Measurements from ENCODE around the gene SRPK3.
"Not testable (repeated sequence)": the region's sequence is repeated elsewhere in the genome, so short reads cannot be mapped to it uniquely, and the experiment has no call there.

SRPK3 gene, protein sequence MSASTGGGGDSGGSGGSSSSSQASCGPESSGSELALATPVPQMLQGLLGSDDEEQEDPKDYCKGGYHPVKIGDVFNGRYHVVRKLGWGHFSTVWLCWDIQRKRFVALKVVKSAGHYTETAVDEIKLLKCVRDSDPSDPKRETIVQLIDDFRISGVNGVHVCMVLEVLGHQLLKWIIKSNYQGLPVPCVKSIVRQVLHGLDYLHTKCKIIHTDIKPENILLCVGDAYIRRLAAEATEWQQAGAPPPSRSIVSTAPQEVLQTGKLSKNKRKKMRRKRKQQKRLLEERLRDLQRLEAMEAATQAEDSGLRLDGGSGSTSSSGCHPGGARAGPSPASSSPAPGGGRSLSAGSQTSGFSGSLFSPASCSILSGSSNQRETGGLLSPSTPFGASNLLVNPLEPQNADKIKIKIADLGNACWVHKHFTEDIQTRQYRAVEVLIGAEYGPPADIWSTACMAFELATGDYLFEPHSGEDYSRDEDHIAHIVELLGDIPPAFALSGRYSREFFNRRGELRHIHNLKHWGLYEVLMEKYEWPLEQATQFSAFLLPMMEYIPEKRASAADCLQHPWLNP

DNA sequence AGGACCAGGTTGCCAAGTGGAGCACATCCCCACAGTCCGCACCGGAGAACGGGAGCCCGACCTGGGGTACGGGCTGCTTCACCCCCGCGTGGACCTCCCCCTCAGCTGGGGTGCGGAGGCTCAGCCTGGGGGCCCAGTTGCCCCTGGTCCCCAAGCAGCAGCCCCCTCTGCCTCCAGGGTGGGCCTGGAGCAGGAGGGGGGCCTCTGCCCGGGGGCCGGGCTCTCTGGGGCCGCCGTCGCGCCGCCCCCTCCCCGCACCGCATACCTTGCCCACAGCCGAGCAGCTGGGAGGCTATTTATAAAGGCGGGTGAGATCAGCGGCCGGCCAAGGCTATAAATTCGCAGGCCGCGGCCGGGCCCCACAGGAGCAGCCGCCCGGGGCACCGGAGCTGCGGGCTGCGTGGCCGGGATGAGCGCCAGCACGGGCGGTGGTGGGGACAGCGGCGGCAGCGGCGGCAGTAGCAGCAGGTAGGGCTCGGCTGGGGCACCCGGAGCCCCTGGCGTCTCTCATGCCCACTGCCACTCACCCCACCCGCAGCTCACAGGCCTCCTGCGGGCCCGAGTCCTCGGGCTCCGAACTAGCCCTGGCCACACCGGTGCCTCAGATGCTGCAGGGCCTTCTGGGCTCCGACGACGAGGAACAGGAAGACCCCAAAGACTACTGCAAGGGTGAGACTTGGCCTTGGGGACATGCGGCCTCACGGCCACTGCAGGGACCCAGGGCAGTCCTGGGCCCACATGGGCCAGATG is at the start of gene SRPK3:
TSS of gene SRPK3 (plus strand) at position 364 of the 750 bp plus-strand sequence. CDS start at position 410, 46 bp downstream.
- DNase-seq: no peak

DNA sequence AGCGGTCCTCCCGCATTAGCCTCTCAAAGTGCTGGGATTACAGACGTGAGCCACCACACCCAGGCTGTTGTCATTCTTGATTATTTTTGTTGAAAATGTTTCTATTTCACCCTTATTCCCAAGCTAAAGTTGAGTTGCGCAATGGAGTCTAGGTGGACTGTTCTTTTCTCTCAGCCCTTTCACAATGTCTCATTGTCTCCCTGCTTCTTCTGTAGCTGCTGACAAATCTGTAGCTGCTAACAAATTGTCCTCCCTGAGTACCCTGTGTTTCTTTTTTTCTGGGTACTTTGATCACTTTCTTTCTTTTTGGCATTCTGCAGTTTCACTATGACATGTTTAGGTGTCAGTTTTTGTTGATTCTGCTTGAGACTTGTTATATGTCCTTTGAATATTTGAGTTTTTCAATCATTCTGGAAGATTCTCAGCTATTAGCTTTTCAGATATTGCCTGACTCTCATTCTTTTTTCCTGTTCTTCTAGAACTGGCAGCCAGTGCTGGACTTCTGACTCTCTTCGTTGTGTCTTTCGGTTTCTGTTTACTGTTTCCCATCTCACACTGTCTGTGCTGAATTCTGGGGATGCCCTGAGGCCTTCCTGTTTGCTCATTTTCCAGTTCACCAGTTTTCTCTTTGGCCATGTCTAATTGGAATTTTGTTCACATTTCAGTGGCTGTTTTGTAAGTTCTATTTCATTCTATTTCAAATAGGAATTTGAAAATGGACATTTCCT is 49.6 kb upstream of the SRPK3 start:
- DNase-seq: no peak

DNA sequence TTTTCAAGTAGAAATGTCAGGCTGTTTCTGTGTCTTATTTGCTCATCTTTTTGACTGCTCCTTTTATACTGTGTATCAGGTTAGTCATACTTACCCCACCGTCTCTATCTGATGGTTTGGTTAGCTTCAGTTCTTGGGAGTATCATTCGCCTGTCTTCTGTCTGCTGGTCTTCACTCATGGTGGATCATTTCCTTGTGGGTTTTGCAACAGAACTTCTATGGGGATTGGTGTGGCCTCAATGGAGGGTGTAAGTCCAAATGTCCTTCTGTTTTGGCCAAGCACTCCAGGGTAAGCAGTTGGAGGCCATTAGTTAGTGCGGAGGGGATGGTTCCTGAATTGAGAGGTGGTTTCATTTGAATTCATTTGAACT is 49.0 kb upstream of the SRPK3 start:
- no peak for DNase-seq

DNA sequence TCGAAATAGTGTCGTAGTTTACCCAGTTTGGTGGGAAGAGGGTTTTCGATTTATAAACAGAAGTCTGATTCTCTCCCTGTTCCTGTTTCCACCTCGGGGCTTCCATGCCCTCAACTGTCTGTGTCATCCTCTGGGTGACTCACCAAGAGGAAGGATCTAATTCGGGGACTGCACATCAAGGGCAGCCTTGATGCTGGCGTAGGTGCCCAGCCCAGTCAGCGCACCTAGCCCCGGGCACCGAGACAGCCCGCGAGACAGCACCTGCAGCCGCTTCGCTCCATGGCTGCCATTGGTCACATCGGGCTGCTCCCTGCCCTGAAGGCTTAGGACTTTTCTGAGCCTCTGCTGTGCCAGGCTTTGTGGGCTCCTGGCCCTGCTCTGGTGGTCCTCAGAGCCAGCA is 48.4 kb upstream of the SRPK3 start:
- DNase-seq: no peak

DNA sequence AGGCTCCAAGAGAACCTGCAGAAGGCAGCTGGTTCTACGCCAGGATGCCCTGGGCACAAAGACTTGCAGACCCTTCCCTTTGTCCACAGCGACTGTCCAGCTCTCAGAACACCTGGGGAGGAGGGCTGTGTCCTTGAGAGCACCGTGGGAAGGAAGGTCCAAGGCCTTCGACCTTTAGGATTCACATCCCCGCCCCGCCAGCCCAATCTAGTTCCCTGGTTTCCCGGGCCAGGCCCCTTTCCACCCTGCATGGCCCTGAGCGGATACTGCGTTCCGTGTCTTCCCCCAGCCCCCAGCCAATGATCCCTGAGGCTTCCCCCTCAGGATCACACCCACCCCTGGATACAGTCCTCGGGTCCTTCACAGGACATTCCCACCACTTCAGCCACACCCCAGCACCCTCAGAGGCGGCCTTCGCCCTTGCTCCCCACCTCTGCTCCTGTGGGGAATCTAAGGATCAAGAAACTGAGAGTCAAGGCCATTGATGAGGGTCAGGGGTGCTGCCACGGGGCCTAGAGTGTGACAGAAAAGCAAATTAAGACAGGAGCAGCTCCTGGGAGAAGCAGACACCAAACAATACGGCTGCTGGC is 47.1 kb upstream of the SRPK3 start:
- DNase-seq: no peak

DNA sequence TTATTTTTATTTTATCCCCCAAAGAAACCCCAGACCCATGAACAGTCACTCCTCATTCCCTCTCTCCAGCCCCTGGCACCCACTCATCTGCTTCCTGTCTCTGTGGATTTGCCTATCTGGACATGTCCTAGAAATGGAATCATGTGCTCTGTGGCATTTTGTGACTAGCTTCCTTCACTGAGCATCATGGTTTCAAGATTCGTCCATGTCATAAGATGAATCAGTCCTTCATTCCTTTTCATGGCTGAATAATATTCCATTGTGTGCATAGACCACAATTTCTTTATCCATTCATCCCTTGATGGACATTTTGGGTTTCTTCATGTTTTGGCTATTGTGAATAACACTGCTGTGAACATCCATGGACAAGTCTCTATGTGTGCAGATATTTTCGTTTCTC is 46.0 kb upstream of the SRPK3 start:
- DNase-seq: no peak

DNA sequence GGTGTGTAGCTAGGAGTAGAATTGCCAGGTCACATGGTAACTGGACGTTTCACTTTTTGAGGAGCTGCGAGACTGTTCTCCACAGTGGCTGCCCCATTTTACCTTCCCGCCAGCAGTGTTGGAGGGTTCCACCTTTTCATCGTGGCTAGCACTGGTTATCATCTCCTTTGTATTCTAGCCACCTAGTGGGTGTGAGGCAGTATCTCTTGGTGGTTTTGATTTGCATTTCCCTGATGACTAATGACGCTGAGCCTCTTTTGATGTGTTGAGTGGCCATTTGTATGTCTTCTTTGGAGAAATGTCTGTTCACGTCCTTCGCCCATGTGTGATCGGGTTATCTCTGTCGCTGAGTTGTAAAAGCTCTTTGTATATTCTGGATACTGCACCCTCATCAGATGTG is 45.6 kb upstream of the SRPK3 start:
- DNase-seq: no peak

DNA sequence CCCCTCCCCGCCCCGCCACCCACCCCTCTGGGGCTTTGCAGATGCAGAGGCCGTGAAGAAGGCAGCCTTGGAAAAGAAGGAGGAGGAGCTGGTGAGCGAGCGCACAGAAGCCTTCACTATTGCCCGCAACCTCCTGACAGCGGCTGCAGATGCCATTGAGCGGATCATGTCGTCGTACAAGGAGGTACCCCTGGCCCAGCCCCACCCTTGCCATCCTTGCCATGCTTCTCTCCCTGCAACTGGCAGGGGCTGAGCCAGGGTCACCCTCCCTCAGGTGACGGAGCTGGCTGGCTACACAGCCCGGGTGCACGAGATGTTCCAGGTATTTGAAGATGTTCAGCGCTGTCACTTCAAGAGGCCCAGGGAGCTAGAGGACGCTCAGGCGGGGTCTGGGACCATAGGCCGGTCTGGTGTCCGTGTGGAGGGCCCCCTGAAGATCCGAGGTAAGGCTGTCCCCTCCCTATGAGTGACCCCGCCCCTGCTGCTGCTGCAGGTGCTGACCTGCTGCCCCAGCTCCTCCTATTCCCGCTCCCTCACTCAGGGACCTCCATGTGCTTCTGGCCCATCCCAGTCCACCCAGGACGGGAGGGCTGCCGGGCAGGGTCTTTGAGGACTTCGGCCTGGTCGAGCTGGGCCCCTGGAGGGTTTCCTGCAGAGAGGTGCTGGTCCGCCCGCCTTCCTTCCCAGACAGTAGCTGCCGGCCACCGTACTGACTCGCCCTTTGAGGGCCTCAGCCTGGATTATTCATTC is 44.6 kb upstream of the SRPK3 start:
- DNase-seq: no peak

DNA sequence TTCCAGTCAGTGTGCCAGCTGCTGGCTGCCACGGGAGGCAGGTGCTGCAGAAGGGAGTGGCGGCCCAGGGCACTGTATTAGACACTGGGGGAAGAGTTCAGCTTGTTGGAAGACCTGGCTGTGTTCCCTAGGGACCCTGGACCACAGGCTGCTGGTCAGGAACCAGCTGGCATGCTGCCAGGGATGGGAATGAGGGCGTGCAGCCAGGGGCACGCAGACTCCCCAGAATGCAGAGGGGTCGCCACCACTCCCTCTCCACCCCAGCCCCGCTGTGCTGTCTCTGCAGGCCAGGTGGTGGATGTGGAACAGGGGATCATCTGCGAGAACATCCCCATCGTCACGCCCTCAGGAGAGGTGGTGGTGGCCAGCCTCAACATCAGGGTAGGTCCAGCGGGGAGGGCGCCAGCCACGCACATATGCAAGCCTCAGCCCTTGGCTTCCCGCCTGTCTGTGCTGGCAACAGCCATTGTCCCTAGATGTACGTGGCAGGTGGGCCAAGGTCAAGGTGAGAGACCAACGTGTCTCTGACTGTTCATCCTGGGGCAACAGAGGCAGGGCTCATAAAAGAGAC is 43.9 kb upstream of the SRPK3 start:
- no peak for DNase-seq

DNA sequence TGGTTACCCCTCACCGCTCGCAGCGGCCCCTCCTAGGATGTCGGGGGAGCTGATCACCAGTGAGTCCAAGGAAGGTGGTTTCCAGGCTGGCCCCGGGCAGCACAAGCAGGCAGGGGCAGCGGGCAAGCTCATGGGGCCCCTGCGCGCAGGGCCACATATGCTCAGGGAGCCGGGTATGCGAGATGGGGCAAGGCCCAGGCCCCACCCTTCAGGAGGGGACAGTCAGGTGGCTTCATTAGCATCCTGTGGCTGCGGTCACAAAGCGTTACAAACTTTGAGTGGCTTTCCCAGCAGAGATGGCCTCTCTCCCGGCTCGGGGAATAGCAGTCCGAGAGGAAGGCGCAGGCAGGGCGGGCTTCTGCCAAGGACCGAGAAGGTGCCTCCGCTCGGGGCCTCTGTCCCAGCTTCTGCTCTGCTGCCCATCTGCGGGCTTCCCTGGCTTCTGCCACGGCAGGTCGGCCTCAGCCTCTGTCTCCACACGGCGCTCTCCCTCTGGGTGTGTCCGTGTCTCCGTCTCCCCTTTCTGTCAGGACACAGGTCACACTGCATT is 42.7 kb upstream of the SRPK3 start:
- no peak for DNase-seq

DNA sequence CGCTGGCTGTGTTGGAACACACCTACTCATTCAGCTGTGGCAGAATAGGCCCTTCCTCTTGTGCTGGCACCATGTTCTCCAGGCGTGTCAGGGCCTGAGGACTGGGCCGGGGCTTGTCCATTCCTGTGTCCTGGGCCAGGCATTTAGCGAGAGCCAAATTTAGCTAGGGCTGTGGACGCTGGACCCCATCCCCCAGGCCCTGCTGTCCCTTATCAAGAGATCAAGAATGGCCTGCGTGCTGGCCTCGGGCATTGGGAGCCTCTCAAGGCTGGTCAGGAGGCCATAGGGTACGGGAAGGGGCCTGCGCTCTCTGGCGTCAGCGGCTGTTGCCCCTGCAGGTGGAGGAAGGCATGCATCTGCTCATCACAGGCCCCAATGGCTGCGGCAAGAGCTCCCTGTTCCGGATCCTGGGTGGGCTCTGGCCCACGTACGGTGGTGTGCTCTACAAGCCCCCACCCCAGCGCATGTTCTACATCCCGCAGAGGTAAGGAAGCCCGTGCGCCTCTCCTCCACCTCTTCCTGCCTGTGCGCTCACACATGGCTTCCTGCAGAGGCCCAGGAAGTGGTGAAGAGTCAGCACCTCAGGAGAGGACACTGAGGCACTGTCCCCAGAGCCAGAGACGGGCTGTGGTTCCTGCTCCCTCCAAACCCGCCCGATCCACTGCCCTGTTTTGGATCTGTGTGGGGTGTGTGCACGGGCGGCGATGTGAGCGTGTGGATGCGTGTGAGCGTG is 40.9 kb upstream of the SRPK3 start:
- no peak for DNase-seq

DNA sequence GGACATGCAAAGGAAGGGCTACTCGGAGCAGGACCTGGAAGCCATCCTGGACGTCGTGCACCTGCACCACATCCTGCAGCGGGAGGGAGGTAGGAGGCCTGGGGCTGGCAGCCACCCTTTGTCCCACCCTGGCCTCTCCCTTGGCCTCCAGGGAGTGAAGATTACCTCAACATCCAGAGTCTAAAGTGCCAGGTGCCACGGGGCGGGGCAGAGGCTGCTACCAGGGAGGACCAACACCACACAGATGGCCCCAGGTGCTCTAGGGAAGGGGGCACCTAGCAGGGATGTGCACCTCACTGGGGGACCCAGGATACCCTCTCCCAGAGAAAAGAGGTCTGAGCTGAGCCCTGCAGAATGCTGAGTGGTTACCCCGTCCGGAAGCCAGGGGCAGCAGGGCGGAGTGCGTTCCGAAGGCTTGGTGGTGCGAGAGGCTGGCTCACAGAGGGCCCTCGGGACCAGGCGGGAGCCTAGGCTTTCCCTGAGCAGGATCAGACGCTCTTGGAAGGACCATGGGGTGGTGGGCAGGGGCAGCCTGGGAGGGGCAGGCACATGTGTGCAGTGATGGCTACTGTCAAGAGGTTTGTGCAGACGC is 40.1 kb upstream of the SRPK3 start:
- no peak for DNase-seq

DNA sequence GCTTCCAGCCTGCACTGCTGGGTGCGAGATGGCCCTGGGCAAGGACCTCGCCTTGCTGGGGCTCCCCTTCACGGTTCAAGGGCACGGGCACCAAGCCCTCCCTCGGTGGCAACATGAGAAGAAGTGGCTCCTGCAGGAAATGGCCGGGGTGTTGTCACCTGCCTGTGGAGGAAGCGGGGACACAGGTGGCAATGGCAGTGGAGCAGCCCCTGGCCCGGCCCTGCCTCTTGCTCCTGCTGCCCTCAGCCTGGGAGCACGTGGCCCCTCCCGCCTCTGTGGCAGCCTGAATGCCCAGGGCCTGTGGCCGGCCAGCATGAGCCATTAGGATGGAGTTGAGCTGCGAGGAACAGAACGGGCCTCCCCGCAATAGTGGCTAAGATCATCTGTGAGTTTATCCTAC is 39.4 kb upstream of the SRPK3 start:
- no peak for DNase-seq

DNA sequence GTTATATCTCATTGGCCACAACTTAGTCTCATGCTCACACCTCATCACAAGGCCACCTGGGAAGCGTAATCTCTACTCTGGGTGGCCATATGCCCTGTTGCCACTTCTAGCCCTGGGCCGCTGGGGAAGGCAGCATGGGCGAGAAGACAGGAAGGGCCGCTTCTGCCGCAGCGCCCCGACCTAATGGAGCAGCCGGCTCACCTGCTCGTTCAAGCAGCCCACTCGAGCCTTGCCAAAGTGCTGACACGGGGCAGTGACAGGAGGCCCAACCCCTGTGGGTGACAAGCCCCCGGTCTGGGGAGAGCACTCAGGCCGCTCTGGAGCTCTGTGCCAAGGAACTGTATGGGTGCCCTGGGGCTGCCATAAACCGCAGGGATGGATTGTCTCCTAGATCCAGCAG is 38.7 kb upstream of the SRPK3 start:
- not testable (repeated sequence) for DNase-seq

DNA sequence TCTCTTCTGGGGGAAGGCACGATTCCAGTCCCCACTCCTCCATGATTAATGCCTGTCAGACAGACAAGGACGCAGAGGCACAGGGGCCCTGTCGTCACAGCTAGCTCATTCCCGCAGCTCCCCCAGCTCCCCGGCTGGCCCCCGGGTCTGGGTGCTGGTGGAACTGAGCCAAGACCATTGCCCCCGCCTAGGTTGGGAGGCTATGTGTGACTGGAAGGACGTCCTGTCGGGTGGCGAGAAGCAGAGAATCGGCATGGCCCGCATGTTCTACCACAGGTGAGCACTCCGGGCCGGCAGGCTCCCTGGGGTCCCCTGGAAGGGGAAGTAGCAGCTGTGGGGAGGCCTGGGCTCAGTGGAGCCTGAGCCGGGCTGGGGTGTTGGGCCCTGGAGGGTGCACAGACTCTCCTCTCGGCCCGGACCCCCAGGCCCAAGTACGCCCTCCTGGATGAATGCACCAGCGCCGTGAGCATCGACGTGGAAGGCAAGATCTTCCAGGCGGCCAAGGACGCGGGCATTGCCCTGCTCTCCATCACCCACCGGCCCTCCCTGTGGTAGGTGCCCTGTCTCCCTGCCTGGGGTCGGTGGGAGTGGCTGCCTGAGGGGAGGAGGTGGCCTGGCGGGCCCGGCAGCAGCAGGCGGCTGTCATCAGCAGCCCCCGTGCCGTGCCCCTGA is 37.9 kb upstream of the SRPK3 start:
- DNase-seq: not testable (repeated sequence)

DNA sequence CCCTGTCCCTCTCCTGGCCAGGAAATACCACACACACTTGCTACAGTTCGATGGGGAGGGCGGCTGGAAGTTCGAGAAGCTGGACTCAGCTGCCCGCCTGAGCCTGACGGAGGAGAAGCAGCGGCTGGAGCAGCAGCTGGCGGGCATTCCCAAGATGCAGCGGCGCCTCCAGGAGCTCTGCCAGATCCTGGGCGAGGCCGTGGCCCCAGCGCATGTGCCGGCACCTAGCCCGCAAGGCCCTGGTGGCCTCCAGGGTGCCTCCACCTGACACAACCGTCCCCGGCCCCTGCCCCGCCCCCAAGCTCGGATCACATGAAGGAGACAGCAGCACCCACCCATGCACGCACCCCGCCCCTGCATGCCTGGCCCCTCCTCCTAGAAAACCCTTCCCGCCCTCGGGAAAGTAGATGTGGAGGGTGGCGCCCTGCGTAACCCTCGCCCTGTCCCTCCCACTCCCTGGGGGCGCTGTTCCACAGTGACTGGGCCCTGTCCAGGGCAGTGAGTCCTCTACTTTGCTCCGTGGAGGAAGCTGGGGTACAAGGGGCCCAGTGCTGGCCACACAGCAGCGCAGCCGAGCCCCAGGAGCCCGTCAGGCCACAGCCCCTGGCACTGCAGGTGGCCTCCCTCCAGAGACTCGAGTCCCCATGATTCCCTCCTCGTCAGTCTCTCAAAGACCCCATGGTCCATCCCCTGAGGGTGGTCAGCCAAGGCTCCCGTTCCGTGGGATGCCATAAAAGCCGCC is 37.2 kb upstream of the SRPK3 start:
- not testable (repeated sequence) for DNase-seq
